ENCODE measurements around the gene ZNF10. TPM values are rescaled to one million over a fixed set of nuclear protein-coding genes. Genes with fewer than 3 reads are reported as not detected.

Gene ZNF10
- total and polyA plus RNA-seq, 2 of the 8 experiments (the other 6 are each of a cell fraction or from before 2014, with no cell fraction given): 5.2 to 11.9 TPM

DNA sequence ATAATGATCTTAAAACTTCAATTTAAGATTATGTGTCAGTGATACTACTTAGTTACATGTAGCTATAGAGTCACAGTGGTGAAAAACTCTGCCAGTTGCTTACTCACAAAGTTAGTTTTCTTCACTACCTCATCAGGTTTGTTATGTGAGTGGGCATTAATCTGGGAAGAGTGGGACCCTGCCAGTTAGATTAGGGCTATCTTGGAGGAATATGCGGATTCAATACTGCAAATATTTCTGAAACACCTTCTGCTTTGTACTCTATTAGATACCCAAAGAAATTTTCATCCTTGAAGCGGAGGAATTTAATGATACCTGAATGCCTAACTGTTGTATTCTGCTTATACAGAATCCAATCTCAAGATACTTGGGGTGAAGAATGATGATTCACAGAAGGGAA is 76.0 kb downstream of the ZNF10 start:
- Histone ChIP-seq H3K23ac (ENCODE audit: insufficient read length) (no peak overlapping the region), H3K36me3 (ENCODE audit: control insufficient read depth in 2 of 4, insufficient read depth in 4 of 4, low read length in 3 of 4) (peaks cover 2 to 39% (median 20%) of the 10 kb centered on the region in 4 experiments; a peak in 7 of 8 replicates), H3K4me3 (ENCODE audit: extremely low read depth in 1 of 4, insufficient read depth in 2 of 4, low read depth in 3 of 4, low read length in 4 of 4) (no peak overlapping the region; a peak in 1 of 8 replicates), H2BK15ac (ENCODE audit: low read length) (no peak overlapping the region), H3K27me3 (replicated peaks in 1 of 4; ENCODE audit: control insufficient read depth in 3 of 4, extremely low read depth in 1 of 4, insufficient read depth in 3 of 4, low read length in 3 of 4) (no peaks in the 10 kb centered on the region), H3K4ac (replicated peaks; ENCODE audit: insufficient read length, low read depth, low read length) (no peak overlapping the region), H2BK12ac (ENCODE audit: low read depth, low read length) (no peak overlapping the region), H3K79me2 (ENCODE audit: control insufficient read depth in 1 of 2, insufficient read depth in 2 of 2, low read length in 2 of 2) (no peaks in the 10 kb centered on the region), H4K8ac (ENCODE audit: extremely low read depth, insufficient read depth, low read length) (no peak overlapping the region), H3K9me3 (ENCODE audit: insufficient read depth in 2 of 2, low read depth in 1 of 2, low read length in 1 of 2) (peaks cover 79 to 83% of the 10 kb centered on the region in 2 experiments), H3K18ac (ENCODE audit: extremely low read depth, low read length) (no peak overlapping the region), H4K20me1 (replicated peaks in 1 of 2; ENCODE audit: control insufficient read depth in 1 of 2, insufficient read depth in 2 of 2, low read length in 2 of 2) (no peaks in the 10 kb centered on the region), H4K91ac (replicated peaks; ENCODE audit: insufficient read length, low read length) (no peak overlapping the region), H3K14ac (ENCODE audit: insufficient read length) (no peak overlapping the region), H3K23me2 (ENCODE audit: low read depth, low read length) (no peaks in the 10 kb centered on the region), H2BK5ac (ENCODE audit: low read depth, low read length) (no peak overlapping the region), H2BK120ac (replicated peaks; ENCODE audit: low read depth, low read length) (no peak overlapping the region), H3K4me2 (ENCODE audit: insufficient read depth in 1 of 2, low read depth in 2 of 2, low read length in 2 of 2) (no peak overlapping the region), H2AK5ac (ENCODE audit: low read depth, low read length) (no peak overlapping the region), H4K5ac (ENCODE audit: insufficient read length, low read depth, low read length) (no peak overlapping the region), H3K9ac (replicated peaks in 1 of 4; ENCODE audit: extremely low read depth in 1 of 4, low read depth in 3 of 4, low read length in 3 of 4) (no peak overlapping the region), H2AFZ (ENCODE audit: low read length) (no peak overlapping the region), H2BK20ac (ENCODE audit: low read length) (no peak overlapping the region), H3K27ac (ENCODE audit: low read depth, low read length) (no peak overlapping the region), H3K4me1 (replicated peaks in 1 of 4; ENCODE audit: control insufficient read depth in 3 of 4, insufficient read depth in 4 of 4, low read length in 3 of 4) (no peaks in the 10 kb centered on the region), H3K56ac (replicated peaks; ENCODE audit: insufficient read length, low read depth, low read length) (no peak overlapping the region), H3K79me1 (ENCODE audit: low read depth, low read length) (no peaks in the 10 kb centered on the region)
- ChIA-PET POLR2A (ENCODE audit: partially characterized antibody) (interaction anchor here (0.8 kb wide), 1 partner anchor 13 kb away, joined by 3 read pairs; no protein-coding TSS in a partner anchor), CTCF (ENCODE audit: partially characterized antibody) (no interaction called here)
- no peak for TF ChIP-seq RFX5 (IDR thresholded peaks at IDR 0.05; ENCODE audit: borderline replicate concordance, low read depth, low read length)
- TF ChIP-seq SP4 (IDR thresholded peaks at IDR 0.05; ENCODE audit: low read length): no peak
- no peak for TF ChIP-seq GTF2F1 (IDR thresholded peaks at IDR 0.05; ENCODE audit: borderline replicate concordance, low read depth, low read length)
- no peak for TF ChIP-seq RXRA (IDR thresholded peaks at IDR 0.05; ENCODE audit: insufficient read depth, low read depth, low read length)
- no peak for TF ChIP-seq EGR1 (IDR thresholded peaks at IDR 0.05; ENCODE audit: borderline replicate concordance, low read depth, low read length)
- no peak for TF ChIP-seq RAD21 (IDR thresholded peaks at IDR 0.05 in 1 of 2, conservative IDR thresholded peaks at IDR 0.05 in 1 of 2; ENCODE audit: low read depth in 2 of 2, low read length in 2 of 2)
- TF ChIP-seq HDAC2 (IDR thresholded peaks at IDR 0.05; ENCODE audit: borderline replicate concordance in 1 of 2, low read depth in 2 of 2, low read length in 2 of 2): no peak
- TF ChIP-seq, protein P1, sequence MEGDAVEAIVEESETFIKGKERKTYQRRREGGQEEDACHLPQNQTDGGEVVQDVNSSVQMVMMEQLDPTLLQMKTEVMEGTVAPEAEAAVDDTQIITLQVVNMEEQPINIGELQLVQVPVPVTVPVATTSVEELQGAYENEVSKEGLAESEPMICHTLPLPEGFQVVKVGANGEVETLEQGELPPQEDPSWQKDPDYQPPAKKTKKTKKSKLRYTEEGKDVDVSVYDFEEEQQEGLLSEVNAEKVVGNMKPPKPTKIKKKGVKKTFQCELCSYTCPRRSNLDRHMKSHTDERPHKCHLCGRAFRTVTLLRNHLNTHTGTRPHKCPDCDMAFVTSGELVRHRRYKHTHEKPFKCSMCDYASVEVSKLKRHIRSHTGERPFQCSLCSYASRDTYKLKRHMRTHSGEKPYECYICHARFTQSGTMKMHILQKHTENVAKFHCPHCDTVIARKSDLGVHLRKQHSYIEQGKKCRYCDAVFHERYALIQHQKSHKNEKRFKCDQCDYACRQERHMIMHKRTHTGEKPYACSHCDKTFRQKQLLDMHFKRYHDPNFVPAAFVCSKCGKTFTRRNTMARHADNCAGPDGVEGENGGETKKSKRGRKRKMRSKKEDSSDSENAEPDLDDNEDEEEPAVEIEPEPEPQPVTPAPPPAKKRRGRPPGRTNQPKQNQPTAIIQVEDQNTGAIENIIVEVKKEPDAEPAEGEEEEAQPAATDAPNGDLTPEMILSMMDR (IDR thresholded peaks at IDR 0.05; ENCODE audit: control extremely low read depth in 1 of 3, insufficient read depth in 1 of 3, low read depth in 1 of 3, low read length in 3 of 3): no peak
- no peak for TF ChIP-seq ASH2L (IDR thresholded peaks at IDR 0.05; ENCODE audit: low read length)
- DNase-seq (ENCODE audit: low read depth in 1 of 2, low spot score in 2 of 2) (no peak), FAIRE-seq (no peak)
- WGBS, 2 experiments (ENCODE audit: extremely low coverage in 1 of 2, insufficient coverage in 1 of 2, insufficient read length in 1 of 2, insufficient replicate concordance in 2 of 2, low coverage in 1 of 2, low lambda C conversion rate in 2 of 2, missing lambda C conversion rate in 1 of 2): 89% methylated on average over 2 of the region's 2 CpGs; no CpG with 5 or more reads in 1 of the 2 experiments

Measured in H1 (cell line).